MM.1S (cell line): ENCODE results near the gene TOR1AIP1.

Experiments used
- DNase-seq: peaks from one replicate; pipeline ENCODE4 v3.0.0-alpha.2; 2015
- H2AFZ ChIP-seq: fragments of 300-600 bp; sonication (generic); 2 replicates; pipeline ENCODE4 v1.6.0; 2016; ENCODE audit warnings: antibody characterized with exemption, low read length
- H3F3A ChIP-seq: fragments of 300-600 bp; sonication (generic); 2 replicates; pipeline ENCODE4 v1.6.1; 2016; ENCODE audit warnings: mild to moderate bottlenecking, antibody characterized with exemption, low read length, moderate library complexity, mixed read lengths; ENCODE audit not compliant: insufficient read depth
- H3K27ac ChIP-seq: fragments of 300-600 bp; sonication (generic); 2 replicates; pipeline ENCODE4 v1.5.1; 2016; ENCODE audit warnings: mild to moderate bottlenecking, low read length
- H3K27me3 ChIP-seq: fragments of 300-600 bp; sonication (generic); replicated peaks from 2 replicates; pipeline ENCODE4 v1.6.0; 2016; ENCODE audit warnings: low read length; ENCODE audit not compliant: insufficient read depth
- H3K36me3 ChIP-seq: fragments of 300-600 bp; sonication (generic); replicated peaks from 2 replicates; pipeline ENCODE4 v1.6.1; 2016; ENCODE audit warnings: mild to moderate bottlenecking, low read length, mixed read lengths; ENCODE audit not compliant: insufficient read depth
- H3K4me1 ChIP-seq: fragments of 300-600 bp; sonication (generic); 2 replicates; pipeline ENCODE4 v1.6.1; 2016; ENCODE audit warnings: low read length, mixed read lengths
- H3K4me2 ChIP-seq: fragments of 300-600 bp; sonication (generic); 2 replicates; pipeline ENCODE4 v1.6.0; 2016; ENCODE audit warnings: low read depth, low read length
- H3K4me3 ChIP-seq: fragments of 300-600 bp; sonication (generic); 2 replicates; pipeline ENCODE4 v1.5.1; 2016; ENCODE audit warnings: low read length, mixed read lengths
- H3K79me2 ChIP-seq: fragments of 300-600 bp; sonication (generic); 2 replicates; pipeline ENCODE4 v1.6.1; 2016; ENCODE audit warnings: mixed run types, low read length, mixed read lengths
- H3K9ac ChIP-seq: fragments of 300-600 bp; sonication (generic); 2 replicates; pipeline ENCODE4 v1.6.1; 2016; ENCODE audit warnings: low read length, mixed read lengths
- H3K9me2 ChIP-seq: fragments of 300-600 bp; sonication (generic); replicated peaks from 2 replicates; pipeline ENCODE4 v1.6.1; 2016; ENCODE audit warnings: mild to moderate bottlenecking, low read length, mixed read lengths; ENCODE audit not compliant: insufficient read depth
- H3K9me3 ChIP-seq: fragments of 300-600 bp; sonication (generic); replicated peaks from 2 replicates; pipeline ENCODE4 v1.6.1; 2016; ENCODE audit warnings: mild to moderate bottlenecking, low read length, mixed read lengths; ENCODE audit not compliant: insufficient read depth
- H4K20me1 ChIP-seq: fragments of 300-600 bp; sonication (generic); 2 replicates; pipeline ENCODE4 v1.6.1; 2016; ENCODE audit warnings: mild to moderate bottlenecking, low read length, moderate library complexity, mixed read lengths; ENCODE audit not compliant: insufficient read depth
- EZH2 ChIP-seq: fragments of 300-600 bp; sonication (generic); optimal IDR thresholded peaks from 2 replicates; pipeline ENCODE3; 2017; ENCODE audit warnings: low read depth, mild to moderate bottlenecking, antibody characterized with exemption, low read length, mixed read lengths
- EZH2phosphoT487 ChIP-seq: fragments of 300-600 bp; sonication (generic); IDR thresholded peaks from 2 replicates; pipeline ENCODE4 v1.6.1; 2018; ENCODE audit warnings: antibody characterized with exemption, low read length
- TF ChIP-seq, protein P1 (sequence below): fragments of 300-600 bp; sonication (generic); IDR thresholded peaks from 2 replicates; pipeline ENCODE4 v1.5.1; 2016; ENCODE audit warnings: antibody characterized with exemption, low read length, mixed read lengths

Gene TOR1AIP1

DNA sequence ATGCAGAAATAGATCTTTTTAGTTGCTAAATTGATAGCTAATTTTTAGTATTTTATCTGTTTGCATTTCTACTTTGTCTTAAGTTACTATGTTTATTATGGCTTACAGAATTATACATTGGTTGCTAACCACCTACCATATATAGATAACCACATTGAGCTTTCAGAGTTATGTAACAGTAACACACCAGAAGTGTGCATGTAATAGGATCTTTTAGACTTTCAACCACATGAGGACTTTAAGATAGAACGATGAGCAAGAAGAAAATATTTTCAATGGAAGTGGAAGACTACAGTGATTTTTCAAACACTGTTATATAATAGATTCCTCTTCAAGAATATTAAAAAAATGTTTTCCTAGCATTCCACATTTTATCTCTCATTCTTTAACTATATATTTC is 28.8 kb downstream of the TOR1AIP1 start:
- Histone ChIP-seq H3K4me3 (no peak overlapping the region), H3K9me2 (no peaks in the 10 kb centered on the region), H3K4me1 (no peaks in the 10 kb centered on the region), H3K9ac (no peak overlapping the region), H3K27ac (no peak overlapping the region), H4K20me1 (no peaks in the 10 kb centered on the region), H3K9me3 (no peaks in the 10 kb centered on the region), H3K79me2 (no peaks in the 10 kb centered on the region), H3K36me3 (peaks cover 14% of the 10 kb centered on the region; the same call in 1 of the 2 replicates), H3F3A (no peaks in the 10 kb centered on the region), H3K27me3 (no peaks in the 10 kb centered on the region), H2AFZ (no peak overlapping the region), H3K4me2 (no peak overlapping the region)
- TF ChIP-seq EZH2: no peak
- TF ChIP-seq EZH2phosphoT487: no peak
- TF ChIP-seq, protein P1, sequence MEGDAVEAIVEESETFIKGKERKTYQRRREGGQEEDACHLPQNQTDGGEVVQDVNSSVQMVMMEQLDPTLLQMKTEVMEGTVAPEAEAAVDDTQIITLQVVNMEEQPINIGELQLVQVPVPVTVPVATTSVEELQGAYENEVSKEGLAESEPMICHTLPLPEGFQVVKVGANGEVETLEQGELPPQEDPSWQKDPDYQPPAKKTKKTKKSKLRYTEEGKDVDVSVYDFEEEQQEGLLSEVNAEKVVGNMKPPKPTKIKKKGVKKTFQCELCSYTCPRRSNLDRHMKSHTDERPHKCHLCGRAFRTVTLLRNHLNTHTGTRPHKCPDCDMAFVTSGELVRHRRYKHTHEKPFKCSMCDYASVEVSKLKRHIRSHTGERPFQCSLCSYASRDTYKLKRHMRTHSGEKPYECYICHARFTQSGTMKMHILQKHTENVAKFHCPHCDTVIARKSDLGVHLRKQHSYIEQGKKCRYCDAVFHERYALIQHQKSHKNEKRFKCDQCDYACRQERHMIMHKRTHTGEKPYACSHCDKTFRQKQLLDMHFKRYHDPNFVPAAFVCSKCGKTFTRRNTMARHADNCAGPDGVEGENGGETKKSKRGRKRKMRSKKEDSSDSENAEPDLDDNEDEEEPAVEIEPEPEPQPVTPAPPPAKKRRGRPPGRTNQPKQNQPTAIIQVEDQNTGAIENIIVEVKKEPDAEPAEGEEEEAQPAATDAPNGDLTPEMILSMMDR: no peak
- DNase-seq: no peak

- no peak for DNase-seq
- H3K4me1 ChIP-seq: no peaks in the 10 kb centered on the region
- no peaks in the 10 kb centered on the region for H3F3A ChIP-seq
- TF ChIP-seq EZH2: no peak
- no peak for TF ChIP-seq EZH2phosphoT487
- TF ChIP-seq, protein P1: no peak
- no peak overlapping the region for H3K9ac ChIP-seq
- H3K27ac ChIP-seq: no peak overlapping the region
- H3K79me2 ChIP-seq: no peaks in the 10 kb centered on the region
- no peaks in the 10 kb centered on the region for H3K27me3 ChIP-seq
- no peak overlapping the region for H3K4me3 ChIP-seq
- no peak overlapping the region for H2AFZ ChIP-seq
- no peaks in the 10 kb centered on the region for H3K9me2 ChIP-seq
- H4K20me1 ChIP-seq: no peaks in the 10 kb centered on the region
- H3K9me3 ChIP-seq: no peaks in the 10 kb centered on the region
- no peak overlapping the region for H3K4me2 ChIP-seq
- peaks cover 14% of the 10 kb centered on the region; the same call in 1 of the 2 replicates for H3K36me3 ChIP-seq
Measured at GRCh38 chr1:179911812-179912211, 29.7 kb downstream of the TOR1AIP1 start.

GRCh38 chr1:179917601-179918429 is 35.7 kb downstream of the TOR1AIP1 start:
- no peak overlapping the region for H3K9ac ChIP-seq
- no peak overlapping the region for H3K4me2 ChIP-seq
- no peaks in the 10 kb centered on the region for H3K79me2 ChIP-seq
- TF ChIP-seq EZH2 (no peak), EZH2phosphoT487 (no peak)
- TF ChIP-seq, protein P1: no peak
- H3K27ac ChIP-seq: no peak overlapping the region
- H3K4me3 ChIP-seq: no peak overlapping the region
- H3K9me3 ChIP-seq: no peaks in the 10 kb centered on the region
- no peaks in the 10 kb centered on the region for H3K9me2 ChIP-seq
- H3K27me3 ChIP-seq: no peaks in the 10 kb centered on the region
- H3F3A ChIP-seq: no peaks in the 10 kb centered on the region
- no peak for DNase-seq
- H3K36me3 ChIP-seq: peaks cover 10% of the 10 kb centered on the region; the same call in 1 of the 2 replicates
- no peaks in the 10 kb centered on the region for H4K20me1 ChIP-seq
- no peaks in the 10 kb centered on the region for H3K4me1 ChIP-seq
- no peak overlapping the region for H2AFZ ChIP-seq
